ENCODE data around the gene DCANP1.

Gene DCANP1

DNA sequence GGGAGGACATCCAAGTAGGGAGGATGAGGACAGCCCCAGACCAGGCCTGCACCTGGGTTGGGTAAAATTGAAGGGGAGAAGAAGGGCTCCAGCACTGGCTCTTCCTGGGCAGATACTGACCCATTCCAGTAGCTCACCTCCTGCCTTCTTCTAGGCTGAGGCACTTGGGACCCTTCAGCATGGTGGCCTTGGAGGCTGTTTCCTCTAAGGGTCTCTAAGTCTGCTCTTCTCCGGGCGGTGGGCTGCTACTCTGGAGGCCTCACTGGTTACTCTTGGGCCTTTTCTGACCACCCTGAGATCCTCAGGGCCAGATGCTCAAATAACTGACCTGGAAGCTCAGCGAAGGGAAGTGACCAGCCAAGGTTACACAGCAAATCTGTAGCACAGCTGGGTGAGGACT is 7.8 kb upstream of the DCANP1 start:
- TF ChIP-seq, protein P1, sequence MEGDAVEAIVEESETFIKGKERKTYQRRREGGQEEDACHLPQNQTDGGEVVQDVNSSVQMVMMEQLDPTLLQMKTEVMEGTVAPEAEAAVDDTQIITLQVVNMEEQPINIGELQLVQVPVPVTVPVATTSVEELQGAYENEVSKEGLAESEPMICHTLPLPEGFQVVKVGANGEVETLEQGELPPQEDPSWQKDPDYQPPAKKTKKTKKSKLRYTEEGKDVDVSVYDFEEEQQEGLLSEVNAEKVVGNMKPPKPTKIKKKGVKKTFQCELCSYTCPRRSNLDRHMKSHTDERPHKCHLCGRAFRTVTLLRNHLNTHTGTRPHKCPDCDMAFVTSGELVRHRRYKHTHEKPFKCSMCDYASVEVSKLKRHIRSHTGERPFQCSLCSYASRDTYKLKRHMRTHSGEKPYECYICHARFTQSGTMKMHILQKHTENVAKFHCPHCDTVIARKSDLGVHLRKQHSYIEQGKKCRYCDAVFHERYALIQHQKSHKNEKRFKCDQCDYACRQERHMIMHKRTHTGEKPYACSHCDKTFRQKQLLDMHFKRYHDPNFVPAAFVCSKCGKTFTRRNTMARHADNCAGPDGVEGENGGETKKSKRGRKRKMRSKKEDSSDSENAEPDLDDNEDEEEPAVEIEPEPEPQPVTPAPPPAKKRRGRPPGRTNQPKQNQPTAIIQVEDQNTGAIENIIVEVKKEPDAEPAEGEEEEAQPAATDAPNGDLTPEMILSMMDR (IDR thresholded peaks at IDR 0.05): no peak
- no peak for TF ChIP-seq ZFX (IDR thresholded peaks at IDR 0.05; ENCODE audit: borderline replicate concordance)
- no peak overlapping the region for H3K27ac ChIP-seq

DNA sequence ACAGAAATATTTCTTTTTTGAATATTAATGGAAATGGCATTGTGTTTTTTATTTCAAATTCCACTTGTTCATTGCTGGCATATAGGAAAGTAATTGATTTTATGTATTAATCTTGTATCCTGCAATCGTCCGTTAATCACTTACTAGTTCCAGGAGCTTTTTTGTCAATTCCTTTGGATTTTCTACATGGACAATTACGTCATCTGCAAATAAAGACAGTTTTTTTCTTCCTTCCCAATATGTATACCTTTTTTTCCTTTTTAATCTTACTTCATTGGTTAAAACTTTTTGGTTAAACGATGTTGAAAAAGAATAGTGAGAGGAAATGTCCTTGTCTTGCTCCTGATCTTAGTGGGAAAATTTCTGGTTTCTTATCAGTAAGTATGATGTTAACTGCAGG is 6.5 kb upstream of the DCANP1 start:
- H3K27ac ChIP-seq: no peak overlapping the region
- TF ChIP-seq, protein P1 (IDR thresholded peaks at IDR 0.05): no peak
- TF ChIP-seq ZFX (IDR thresholded peaks at IDR 0.05; ENCODE audit: borderline replicate concordance): no peak

DNA sequence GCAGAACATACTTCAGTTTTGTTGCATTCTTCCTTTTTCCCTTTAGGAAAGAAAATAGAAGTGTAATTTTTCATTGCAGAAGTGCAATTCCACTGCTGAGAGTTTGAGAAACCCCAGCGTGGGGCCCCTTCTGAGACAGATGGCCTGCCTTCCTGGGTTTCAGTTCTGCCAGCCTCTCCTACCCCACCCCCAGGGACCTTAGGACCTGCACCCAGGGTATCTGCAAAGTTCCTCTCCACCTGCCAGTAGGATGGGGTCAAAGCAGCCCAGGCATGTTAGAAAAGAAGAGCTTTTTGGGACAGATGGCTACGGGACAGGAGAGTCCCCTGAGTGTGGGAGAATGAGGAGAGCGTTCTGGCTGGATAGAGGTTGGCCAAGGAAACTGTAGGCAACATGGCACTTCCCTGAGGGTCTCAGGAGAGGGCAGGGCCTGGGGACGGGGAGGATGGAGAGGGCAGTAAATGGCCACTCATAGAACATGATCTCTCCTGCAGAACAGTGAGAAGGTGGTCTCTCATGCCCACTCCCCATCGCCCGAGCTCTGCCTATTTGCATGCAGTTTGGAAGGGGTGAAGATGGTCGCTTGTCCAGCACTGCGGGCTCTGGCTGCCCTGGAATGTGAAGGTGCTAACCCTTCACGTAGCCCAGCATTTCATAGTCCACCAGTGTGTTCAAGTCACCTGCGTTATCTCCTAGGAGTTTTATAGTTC is 5.3 kb upstream of the DCANP1 start, which contains the start of gene TIFAB:
TIFAB (minus strand) TSS at position 31 of the 710 bp plus-strand sequence. CDS start 2,412 bp downstream, outside the sequence.
- no peak within 1 kb of the TSS for H3K27ac ChIP-seq
- TF ChIP-seq, protein P1 (IDR thresholded peaks at IDR 0.05): no peak
- no peak for TF ChIP-seq ZFX (IDR thresholded peaks at IDR 0.05; ENCODE audit: borderline replicate concordance)

DNA sequence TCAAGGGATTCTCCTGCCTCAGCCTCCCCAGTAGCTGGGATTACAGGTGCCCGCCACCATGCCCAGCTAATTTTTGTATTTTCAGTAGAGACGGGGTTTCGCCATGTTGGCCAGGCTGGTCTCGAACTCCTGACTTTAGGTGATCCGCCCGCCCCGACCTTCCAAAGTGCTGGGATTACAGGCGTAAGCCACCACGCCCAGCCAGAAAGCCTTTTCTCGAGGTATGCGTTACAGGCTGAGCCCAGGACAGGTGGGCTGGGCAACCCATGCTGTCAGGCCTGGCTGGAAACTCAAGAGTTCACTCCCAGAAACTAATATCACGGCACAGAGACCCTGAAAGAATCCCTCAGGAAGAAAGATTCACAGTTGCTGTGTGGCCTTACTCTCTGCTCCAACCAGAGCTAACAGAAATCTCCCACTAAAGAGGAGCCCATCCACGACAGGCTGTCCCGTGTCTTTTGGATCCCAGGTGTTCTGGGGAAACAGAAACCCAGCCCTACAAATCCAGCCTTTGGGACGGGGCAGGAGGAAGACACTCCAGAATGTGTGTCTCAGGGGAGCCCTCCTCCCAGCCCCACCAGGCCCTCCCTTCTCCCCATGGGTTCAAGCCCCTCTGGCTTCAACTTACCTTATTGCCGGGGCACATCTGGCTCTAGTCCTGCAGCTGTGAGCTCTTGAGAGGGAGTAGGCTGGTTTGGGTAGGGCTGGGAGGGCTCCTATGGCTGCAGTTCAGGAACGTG is 4.6 kb upstream of the DCANP1 start:
- TF ChIP-seq ZFX (IDR thresholded peaks at IDR 0.05; ENCODE audit: borderline replicate concordance): no peak
- TF ChIP-seq, protein P1 (IDR thresholded peaks at IDR 0.05): no peak
- no peak overlapping the region for H3K27ac ChIP-seq

DNA sequence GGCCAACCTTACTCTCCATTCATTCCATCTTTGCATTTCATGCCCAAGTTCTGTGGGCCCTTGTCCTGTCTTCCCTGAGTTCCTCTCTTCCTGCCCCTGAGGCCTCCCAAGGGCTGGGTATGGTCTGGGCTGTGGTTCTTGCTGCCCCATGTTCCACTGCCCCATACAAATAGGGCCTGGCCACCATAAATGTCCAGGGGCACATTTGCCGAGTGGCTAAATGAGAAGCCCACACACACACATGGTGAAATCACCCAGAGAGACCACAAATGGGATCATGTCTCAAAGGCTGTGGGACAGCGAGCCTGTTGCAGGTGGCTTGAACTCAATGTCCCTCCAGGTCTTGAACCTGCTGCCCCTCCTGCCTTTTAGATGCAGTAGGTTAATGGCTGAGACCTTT is 3.8 kb upstream of the DCANP1 start:
- no peak for TF ChIP-seq ZFX (IDR thresholded peaks at IDR 0.05; ENCODE audit: borderline replicate concordance)
- no peak overlapping the region for H3K27ac ChIP-seq

DNA sequence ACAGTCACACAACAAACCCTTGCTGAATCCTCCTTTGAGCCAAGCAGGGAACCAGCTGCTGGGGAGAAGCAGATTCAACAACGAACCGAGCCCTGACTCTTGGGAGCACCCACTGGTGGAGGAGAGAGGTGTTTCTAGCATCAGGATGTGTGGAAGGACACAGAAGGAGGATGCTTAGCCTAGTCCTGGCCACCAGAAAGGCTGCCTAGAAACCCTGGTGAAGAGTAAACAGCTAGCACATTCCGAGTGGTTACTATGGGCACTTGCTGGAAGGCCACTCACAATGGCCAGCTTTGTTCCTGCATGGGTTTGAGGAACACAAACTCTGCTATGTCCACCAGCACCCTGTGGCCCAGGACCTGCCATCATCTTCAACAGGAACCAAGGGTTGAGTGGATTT is 3.2 kb upstream of the DCANP1 start:
- no peak overlapping the region for H3K27ac ChIP-seq
- TF ChIP-seq ZFX (IDR thresholded peaks at IDR 0.05; ENCODE audit: borderline replicate concordance): no peak
- TF ChIP-seq, protein P1 (IDR thresholded peaks at IDR 0.05): no peak

DNA sequence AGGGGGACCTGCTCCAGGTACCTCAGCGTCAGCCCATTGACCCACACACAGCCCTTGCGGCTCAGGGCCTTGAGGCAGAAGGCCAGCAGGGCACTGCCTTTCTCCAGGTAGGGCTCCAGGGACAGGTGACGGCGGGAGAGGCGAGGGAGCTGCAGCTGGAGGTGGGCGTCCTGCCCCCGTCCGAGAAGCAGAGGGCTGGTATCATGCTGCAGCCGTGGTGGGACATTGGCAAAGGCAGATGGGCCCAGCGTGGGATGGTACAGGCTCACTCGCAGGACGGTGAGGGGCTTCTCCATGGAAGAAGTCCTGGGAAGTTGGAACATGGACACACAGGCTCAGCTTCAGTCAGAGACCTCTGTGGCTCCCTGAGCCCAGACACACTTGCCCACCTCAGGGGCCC is 2.5 kb upstream of the DCANP1 start:
- no peak for TF ChIP-seq ZFX (IDR thresholded peaks at IDR 0.05; ENCODE audit: borderline replicate concordance)
- TF ChIP-seq, protein P1 (IDR thresholded peaks at IDR 0.05): no peak
- H3K27ac ChIP-seq: no peak overlapping the region

Data from 22Rv1 (cell line).